Measurements from ENCODE around the gene HEXIM1.

Gene HEXIM1

DNA sequence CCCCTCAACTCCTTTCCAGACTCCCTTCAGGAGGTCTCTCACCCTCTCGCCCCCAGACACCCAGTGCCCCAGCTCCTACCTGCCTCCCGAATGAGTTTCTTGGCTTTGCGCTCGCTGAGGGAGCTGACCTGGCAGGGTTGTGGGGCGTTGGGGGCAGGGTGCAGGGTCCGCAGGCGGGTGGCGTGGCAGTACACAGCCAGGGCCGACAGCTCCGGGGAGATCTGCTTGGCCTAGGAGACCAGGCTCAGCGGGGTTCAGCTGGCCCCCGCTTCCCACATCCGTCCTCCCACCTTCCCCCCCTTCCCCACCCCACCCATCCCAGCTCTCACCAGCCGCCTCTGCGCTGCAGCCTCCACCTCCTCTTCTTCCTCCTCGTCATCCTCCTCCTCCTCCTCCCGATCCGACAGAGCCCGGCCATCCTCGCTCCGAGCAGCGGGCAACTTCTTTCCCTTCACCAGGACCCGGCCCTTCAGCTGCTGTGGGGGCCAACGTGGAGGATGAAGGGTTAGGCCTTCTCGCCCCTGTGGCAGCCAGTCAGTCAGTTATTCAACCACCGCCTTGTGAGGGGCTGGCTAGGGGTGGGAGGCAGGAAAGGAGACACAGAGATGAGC lies 33.2 kb upstream of the HEXIM1 start:
- H3K27me3 ChIP-seq: no peaks in the 10 kb centered on the region
- H3K4me3 ChIP-seq: no peak overlapping the region
- intact Hi-C loops (cut with DNase I; ENCODE audit: low total_unique reads): no loop called here
- no peak for DNase-seq
- H3K36me3 ChIP-seq: peaks cover 40 to 83% (median 73%) of the 10 kb centered on the region in 3 donors
- TF ChIP-seq, protein P1, sequence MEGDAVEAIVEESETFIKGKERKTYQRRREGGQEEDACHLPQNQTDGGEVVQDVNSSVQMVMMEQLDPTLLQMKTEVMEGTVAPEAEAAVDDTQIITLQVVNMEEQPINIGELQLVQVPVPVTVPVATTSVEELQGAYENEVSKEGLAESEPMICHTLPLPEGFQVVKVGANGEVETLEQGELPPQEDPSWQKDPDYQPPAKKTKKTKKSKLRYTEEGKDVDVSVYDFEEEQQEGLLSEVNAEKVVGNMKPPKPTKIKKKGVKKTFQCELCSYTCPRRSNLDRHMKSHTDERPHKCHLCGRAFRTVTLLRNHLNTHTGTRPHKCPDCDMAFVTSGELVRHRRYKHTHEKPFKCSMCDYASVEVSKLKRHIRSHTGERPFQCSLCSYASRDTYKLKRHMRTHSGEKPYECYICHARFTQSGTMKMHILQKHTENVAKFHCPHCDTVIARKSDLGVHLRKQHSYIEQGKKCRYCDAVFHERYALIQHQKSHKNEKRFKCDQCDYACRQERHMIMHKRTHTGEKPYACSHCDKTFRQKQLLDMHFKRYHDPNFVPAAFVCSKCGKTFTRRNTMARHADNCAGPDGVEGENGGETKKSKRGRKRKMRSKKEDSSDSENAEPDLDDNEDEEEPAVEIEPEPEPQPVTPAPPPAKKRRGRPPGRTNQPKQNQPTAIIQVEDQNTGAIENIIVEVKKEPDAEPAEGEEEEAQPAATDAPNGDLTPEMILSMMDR (IDR thresholded peaks at IDR 0.05): no peak
- H3K27ac ChIP-seq: peak overlapping the region; percentile 87 to 91
- no peaks in the 10 kb centered on the region for H3K9me3 ChIP-seq
- peaks cover 4 to 37% (median 27%) of the 10 kb centered on the region in 4 donors for H3K4me1 ChIP-seq

DNA sequence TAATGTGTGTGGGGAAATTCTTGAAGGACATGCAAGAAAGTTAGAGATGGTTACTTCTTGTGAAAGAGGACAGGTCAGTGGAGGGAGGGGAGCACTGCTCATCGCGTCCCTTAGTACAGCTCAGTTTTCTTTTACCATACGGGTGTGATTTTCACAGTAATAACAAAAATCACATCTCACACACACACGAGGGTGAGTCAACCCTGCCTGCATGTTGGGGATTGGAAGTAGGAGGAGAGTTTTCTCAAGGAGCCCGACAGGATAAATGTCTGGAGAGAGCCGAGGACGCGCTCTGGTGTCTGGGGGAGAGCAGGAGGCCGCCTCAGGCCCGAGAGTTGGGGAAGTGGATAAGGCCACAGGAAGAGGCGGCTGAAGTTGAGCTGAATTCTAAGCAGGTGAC lies 32.4 kb upstream of the HEXIM1 start:
- H3K27ac ChIP-seq: peak overlapping the region in 1 of 2 donors; percentile 29
- H3K9me3 ChIP-seq: no peaks in the 10 kb centered on the region
- TF ChIP-seq, protein P1 (IDR thresholded peaks at IDR 0.05): no peak
- intact Hi-C loops (cut with DNase I; ENCODE audit: low total_unique reads): no loop called here
- no peak overlapping the region for H3K4me3 ChIP-seq
- peaks cover 42 to 90% (median 79%) of the 10 kb centered on the region in 3 donors for H3K36me3 ChIP-seq
- no peak for DNase-seq
- H3K4me1 ChIP-seq: peaks cover 3 to 30% (median 20%) of the 10 kb centered on the region in 4 donors
- H3K27me3 ChIP-seq: no peaks in the 10 kb centered on the region

DNA sequence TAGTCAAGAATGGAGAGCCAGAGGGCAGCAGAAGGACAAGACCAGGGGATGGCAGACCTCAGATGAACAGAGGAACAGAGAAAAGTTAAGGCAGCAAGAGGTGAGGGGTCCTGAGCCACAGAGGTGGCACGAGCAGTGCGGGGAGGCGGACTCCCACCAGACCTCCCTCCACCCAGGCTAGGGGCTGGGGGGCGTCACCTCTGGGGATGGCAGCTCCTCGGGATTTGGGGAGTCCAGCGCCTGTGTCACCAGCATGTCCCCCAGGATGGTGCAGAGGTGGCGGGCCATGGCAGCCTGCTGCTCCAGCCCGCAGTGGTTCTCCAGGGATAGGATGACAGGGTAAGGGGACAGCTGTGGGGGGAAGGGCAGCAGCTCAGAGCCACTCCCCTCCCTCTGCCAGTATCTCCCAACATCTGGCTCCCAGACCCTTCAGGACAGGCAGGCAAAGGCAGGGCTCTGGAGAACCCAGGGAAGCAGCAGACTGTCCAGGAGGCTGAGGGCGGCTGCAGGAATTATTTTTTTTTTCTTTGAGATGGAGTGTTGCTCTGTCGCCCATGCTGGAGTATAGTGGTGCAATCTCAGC lies 31.8 kb upstream of the HEXIM1 start:
- Histone ChIP-seq H3K4me1 (peaks cover 0 to 28% (median 13%) of the 10 kb centered on the region in 4 donors), H3K9me3 (no peaks in the 10 kb centered on the region), H3K36me3 (peaks cover 42 to 94% (median 79%) of the 10 kb centered on the region in 3 donors), H3K27me3 (no peaks in the 10 kb centered on the region), H3K27ac (peak overlapping the region in 1 of 2 donors; percentile 29), H3K4me3 (no peak overlapping the region)
- no peak for DNase-seq
- TF ChIP-seq, protein P1 (IDR thresholded peaks at IDR 0.05): no peak
- intact Hi-C loops (cut with DNase I; ENCODE audit: low total_unique reads): no loop called here

DNA sequence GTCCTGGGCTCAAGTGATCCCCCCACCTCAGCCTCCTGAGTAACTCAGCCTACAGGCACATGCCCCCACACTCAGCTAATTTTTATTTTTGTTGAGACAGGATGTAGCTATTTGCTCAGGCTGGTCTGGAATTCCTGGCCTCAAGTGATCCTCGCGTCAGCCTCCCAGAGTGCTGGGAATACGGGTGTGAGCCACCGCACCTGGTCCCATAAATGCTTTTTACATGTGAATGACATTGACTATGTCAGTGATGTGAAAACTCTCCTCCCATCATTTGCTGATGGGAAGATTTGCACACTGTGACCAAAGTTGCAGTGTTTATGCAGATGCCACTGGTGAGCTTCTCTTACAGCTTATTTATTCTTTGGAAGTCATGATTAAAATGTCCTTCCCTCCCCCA lies 30.9 kb upstream of the HEXIM1 start:
- peaks cover 0 to 28% (median 5%) of the 10 kb centered on the region in 4 donors for H3K4me1 ChIP-seq
- TF ChIP-seq, protein P1 (IDR thresholded peaks at IDR 0.05): no peak
- peak overlapping the region in 1 of 2 donors; percentile 29 for H3K27ac ChIP-seq
- H3K4me3 ChIP-seq: no peak overlapping the region
- no peak for DNase-seq
- H3K9me3 ChIP-seq: no peaks in the 10 kb centered on the region
- H3K36me3 ChIP-seq: peaks cover 40 to 88% (median 76%) of the 10 kb centered on the region in 3 donors
- H3K27me3 ChIP-seq: no peaks in the 10 kb centered on the region
- intact Hi-C loops (cut with DNase I; ENCODE audit: low total_unique reads): no loop called here

DNA sequence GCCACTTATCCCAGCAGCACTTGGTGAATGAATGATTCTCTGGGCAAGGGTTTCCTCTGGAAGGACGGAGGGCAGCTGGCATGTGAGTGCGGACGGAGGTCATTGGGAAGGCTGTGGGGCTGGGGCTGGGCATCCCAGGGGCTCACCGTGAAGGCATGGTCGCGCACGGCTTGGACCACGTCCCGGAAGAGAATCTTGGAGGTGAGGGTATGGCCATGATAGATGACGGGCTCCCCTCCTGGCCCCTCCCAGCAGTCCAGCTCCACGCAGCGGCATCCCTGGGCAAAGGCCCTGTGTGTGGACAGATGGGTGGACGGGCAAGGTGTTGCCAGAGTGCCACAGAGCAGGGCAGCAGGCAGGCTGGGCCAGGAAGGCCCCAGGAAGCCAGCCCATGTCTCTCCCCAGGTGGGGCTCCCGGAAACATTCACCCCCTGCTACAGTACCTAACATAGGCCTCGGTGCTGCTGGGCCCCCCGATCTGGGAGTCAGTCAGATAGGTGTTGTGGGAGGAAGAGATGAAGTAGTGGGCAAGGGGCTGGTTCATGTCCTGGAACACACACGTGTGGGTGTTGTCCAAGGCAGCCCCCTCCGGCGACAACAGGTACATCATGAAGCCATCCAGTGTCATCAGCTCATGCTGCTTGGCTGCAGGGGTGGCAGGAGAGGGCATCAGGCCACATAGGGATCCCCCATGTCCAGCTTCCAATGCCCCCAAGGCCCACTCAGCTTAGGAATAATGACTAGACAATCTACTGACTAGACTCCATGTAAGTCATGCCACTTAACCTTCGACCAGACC lies 30.2 kb upstream of the HEXIM1 start:
- intact Hi-C loops (cut with DNase I; ENCODE audit: low total_unique reads): no loop called here

More for the DNA sequence above, 30.2 kb upstream of the HEXIM1 start:
- Histone ChIP-seq H3K9me3 (no peaks in the 10 kb centered on the region), H3K4me1 (peaks cover 0 to 28% (median 6%) of the 10 kb centered on the region in 4 donors), H3K27me3 (no peaks in the 10 kb centered on the region), H3K4me3 (no peak overlapping the region), H3K36me3 (peaks cover 32 to 81% (median 69%) of the 10 kb centered on the region in 3 donors), H3K27ac (no peak overlapping the region)
- DNase-seq: no peak
- TF ChIP-seq, protein P1 (IDR thresholded peaks at IDR 0.05): no peak
